ENCODE measurements around the gene USP17L21. TPM values are rescaled to one million over a fixed set of nuclear protein-coding genes. Genes with fewer than 3 reads are reported as not detected.
A peak's percentile ranks its signal among the peaks of the same experiment; 100 is the strongest.
"Not testable (repeated sequence)": the region's sequence is repeated elsewhere in the genome, so short reads cannot be mapped to it uniquely, and the experiment has no call there.

The USP17L21 gene
- total RNA-seq, result not detected
- long read RNA-seq, result 0 reads

GRCh38 chr4:9262572-9262971 is at the start of gene USP17L21:
Gene USP17L21, plus strand, starts transcription at chr4:9262872. Its CDS starts 0 bp downstream, at chr4:9262872.
- DNase-seq; ATAC-seq (ENCODE audit: poor library complexity); intact Hi-C loops (cut with DNase I): not testable (repeated sequence)

GRCh38 chr4:9214701-9215100 is 48.0 kb upstream of the USP17L21 start:
- intact Hi-C loops (cut with DNase I); ATAC-seq (ENCODE audit: poor library complexity): not testable (repeated sequence)
- peak; percentile 29 for DNase-seq

- intact Hi-C loops (cut with DNase I); ATAC-seq (ENCODE audit: poor library complexity); DNase-seq: not testable (repeated sequence)
These were observed 47.6 kb upstream of the USP17L21 start, which contains the start of gene USP17L11 for GRCh38 chr4:9215105-9215504. Gene USP17L11, plus strand, starts transcription at chr4:9215405. Its CDS starts 0 bp downstream, at chr4:9215405.

- DNase-seq; intact Hi-C loops (cut with DNase I); ATAC-seq (ENCODE audit: poor library complexity): not testable (repeated sequence)
These were observed 42.8 kb upstream of the USP17L21 start, which contains the start of gene USP17L12 for GRCh38 chr4:9219852-9220251. Gene USP17L12, plus strand, starts transcription at chr4:9220152. Its CDS starts 0 bp downstream, at chr4:9220152.

- ATAC-seq (ENCODE audit: poor library complexity); intact Hi-C loops (cut with DNase I); DNase-seq: not testable (repeated sequence)
These were observed 38.1 kb upstream of the USP17L21 start, which contains the start of gene USP17L13 for GRCh38 chr4:9224596-9224995. Gene USP17L13, plus strand, starts transcription at chr4:9224896. Its CDS starts 0 bp downstream, at chr4:9224896.

GRCh38 chr4:9230249-9230648 is 32.4 kb upstream of the USP17L21 start:
- intact Hi-C loops (cut with DNase I); ATAC-seq (ENCODE audit: poor library complexity): not testable (repeated sequence)
- DNase-seq, result peak; percentile 10

- ATAC-seq (ENCODE audit: poor library complexity); DNase-seq; intact Hi-C loops (cut with DNase I): not testable (repeated sequence)
These were observed 28.6 kb upstream of the USP17L21 start, which contains the start of gene USP17L15 for GRCh38 chr4:9234085-9234484. Gene USP17L15, plus strand, starts transcription at chr4:9234385. Its CDS starts 0 bp downstream, at chr4:9234385.

- ATAC-seq (ENCODE audit: poor library complexity); intact Hi-C loops (cut with DNase I): not testable (repeated sequence)
- DNase-seq, result peak; percentile 41
These were observed 24.2 kb upstream of the USP17L21 start for GRCh38 chr4:9238461-9238860.

GRCh38 chr4:9243579-9243978 is 19.1 kb upstream of the USP17L21 start, which contains the start of gene USP17L17:
Gene USP17L17, plus strand, starts transcription at chr4:9243879. Its CDS starts 0 bp downstream, at chr4:9243879.
- intact Hi-C loops (cut with DNase I); DNase-seq; ATAC-seq (ENCODE audit: poor library complexity): not testable (repeated sequence)

- ATAC-seq (ENCODE audit: poor library complexity); intact Hi-C loops (cut with DNase I): not testable (repeated sequence)
- peak; percentile 10 for DNase-seq
These were observed 14.6 kb upstream of the USP17L21 start, which contains the start of gene USP17L18 for GRCh38 chr4:9247953-9248680. Gene USP17L18, plus strand, starts transcription at chr4:9248630. Its CDS starts 0 bp downstream, at chr4:9248630.

GRCh38 chr4:9253078-9253477 is 9.6 kb upstream of the USP17L21 start, which contains the start of gene USP17L19:
Gene USP17L19, plus strand, starts transcription at chr4:9253378. Its CDS starts 0 bp downstream, at chr4:9253378.
- intact Hi-C loops (cut with DNase I); DNase-seq; ATAC-seq (ENCODE audit: poor library complexity): not testable (repeated sequence)

- intact Hi-C loops (cut with DNase I); ATAC-seq (ENCODE audit: poor library complexity): not testable (repeated sequence)
These were observed 4.8 kb upstream of the USP17L21 start, which contains the start of gene USP17L20 for GRCh38 chr4:9257824-9258223. Gene USP17L20, plus strand, starts transcription at chr4:9258124. Its CDS starts 0 bp downstream, at chr4:9258124.

GRCh38 chr4:9267319-9267718 is 4.6 kb downstream of the USP17L21 start, which contains the start of gene USP17L22:
Gene USP17L22, plus strand, starts transcription at chr4:9267619. Its CDS starts 0 bp downstream, at chr4:9267619.
- DNase-seq; intact Hi-C loops (cut with DNase I); ATAC-seq (ENCODE audit: poor library complexity): not testable (repeated sequence)

More at GRCh38 chr4:9257824-9258223, 4.8 kb upstream of the USP17L21 start, which contains the start of gene USP17L20:
- DNase-seq, result not testable (repeated sequence)

- intact Hi-C loops (cut with DNase I); ATAC-seq (ENCODE audit: poor library complexity): not testable (repeated sequence)
These were observed 9.0 kb downstream of the USP17L21 start for GRCh38 chr4:9271719-9272118.

More at GRCh38 chr4:9271719-9272118, 9.0 kb downstream of the USP17L21 start:
- peak; percentile 53 for DNase-seq

Other genes with a start within 250 kb of the USP17L21 start
- not detected for gene FAM90A26, start 92.5 kb upstream of the USP17L21 start, total RNA-seq
- gene USP17L10, start 52.2 kb upstream of the USP17L21 start, total RNA-seq, result not detected
- not detected for gene USP17L11, start 47.5 kb upstream of the USP17L21 start, total RNA-seq
- gene USP17L12, start 42.7 kb upstream of the USP17L21 start, total RNA-seq, result not detected
- gene USP17L13, start 38.0 kb upstream of the USP17L21 start, total RNA-seq, result not detected
- gene USP17L15, start 28.5 kb upstream of the USP17L21 start, total RNA-seq, result not detected
- gene USP17L17, start 19.0 kb upstream of the USP17L21 start, total RNA-seq, result not detected
- not detected for gene USP17L18, start 14.2 kb upstream of the USP17L21 start, total RNA-seq
- not detected for gene USP17L19, start 9.5 kb upstream of the USP17L21 start, total RNA-seq
- gene USP17L20, start 4.7 kb upstream of the USP17L21 start, total RNA-seq, result not detected
- not detected for gene USP17L22, start 4.7 kb downstream of the USP17L21 start, total RNA-seq
- gene USP17L24, start 62.3 kb downstream of the USP17L21 start, total RNA-seq, result not detected
- not detected for gene USP17L25, start 67.0 kb downstream of the USP17L21 start, total RNA-seq
- gene USP17L26, start 71.8 kb downstream of the USP17L21 start, total RNA-seq, result not detected
- gene USP17L5, start 76.5 kb downstream of the USP17L21 start, total RNA-seq, result not detected
- gene USP17L27, start 81.3 kb downstream of the USP17L21 start, total RNA-seq, result not detected
- not detected for gene USP17L28, start 86.0 kb downstream of the USP17L21 start, total RNA-seq
- not detected for gene USP17L29, start 90.8 kb downstream of the USP17L21 start, total RNA-seq
- not detected for gene USP17L30, start 100.3 kb downstream of the USP17L21 start, total RNA-seq
- not detected for gene DEFB131A, start 181.5 kb downstream of the USP17L21 start, total RNA-seq